Endothelial cell (in vitro differentiated cells): ENCODE data around the gene CRIP2. TPM values are rescaled to one million over a fixed set of nuclear protein-coding genes. Genes with fewer than 3 reads are reported as not detected.
A peak's percentile ranks its signal among the peaks of the same experiment; 100 is the strongest.

Experiments used
- DNase-seq: peaks from one replicate; pipeline ENCODE4 v3.0.0; 2021; ENCODE audit warnings: low spot score
- H3K27ac Mint-ChIP-seq: one replicate; pipeline ENCODE4 v1.8.0; 2021; ENCODE audit warnings: mixed read lengths, inconsistent platforms; ENCODE audit not compliant: unreplicated experiment
- H3K27me3 Mint-ChIP-seq: one replicate; pipeline ENCODE4 v1.8.0; 2021; ENCODE audit warnings: mild to moderate bottlenecking, moderate library complexity, mixed read lengths, inconsistent platforms; ENCODE audit not compliant: unreplicated experiment
- H3K36me3 Mint-ChIP-seq: one replicate; pipeline ENCODE4 v1.8.0; 2021; ENCODE audit warnings: mild to moderate bottlenecking, low read depth, mixed read lengths, inconsistent platforms; ENCODE audit not compliant: unreplicated experiment
- H3K4me1 Mint-ChIP-seq: one replicate; pipeline ENCODE4 v1.8.0; 2021; ENCODE audit warnings: mild to moderate bottlenecking, mixed read lengths, inconsistent platforms; ENCODE audit not compliant: unreplicated experiment
- H3K4me3 Mint-ChIP-seq: one replicate; pipeline ENCODE4 v1.8.0; 2021; ENCODE audit warnings: mild to moderate bottlenecking, mixed read lengths, inconsistent platforms; ENCODE audit not compliant: unreplicated experiment
- H3K9me3 Mint-ChIP-seq: one replicate; pipeline ENCODE4 v1.8.0; 2021; ENCODE audit warnings: mixed read lengths, inconsistent platforms; ENCODE audit not compliant: unreplicated experiment
- total RNA-seq: library from RNA; stranded (reverse); fragmentation: NEBNext Ultra II Directional; extraction: Animal tissue kit (Norgen Biotek cat#: 25700); gene quantifications from one replicate; pipeline ENCODE4 v1.2.1, GENCODE V29; 2021; ENCODE audit not compliant: unreplicated experiment
- TF ChIP-seq, protein P1 (sequence below): fragments of 200-600 bp; sonication (generic); IDR thresholded peaks from one replicate; pipeline ENCODE4 v1.5.0; 2021; ENCODE audit warnings: antibody characterized with exemption; ENCODE audit not compliant: unreplicated experiment

The CRIP2 gene
- total RNA-seq, 1 donor from 2014 or later: 67.4 TPM

DNA sequence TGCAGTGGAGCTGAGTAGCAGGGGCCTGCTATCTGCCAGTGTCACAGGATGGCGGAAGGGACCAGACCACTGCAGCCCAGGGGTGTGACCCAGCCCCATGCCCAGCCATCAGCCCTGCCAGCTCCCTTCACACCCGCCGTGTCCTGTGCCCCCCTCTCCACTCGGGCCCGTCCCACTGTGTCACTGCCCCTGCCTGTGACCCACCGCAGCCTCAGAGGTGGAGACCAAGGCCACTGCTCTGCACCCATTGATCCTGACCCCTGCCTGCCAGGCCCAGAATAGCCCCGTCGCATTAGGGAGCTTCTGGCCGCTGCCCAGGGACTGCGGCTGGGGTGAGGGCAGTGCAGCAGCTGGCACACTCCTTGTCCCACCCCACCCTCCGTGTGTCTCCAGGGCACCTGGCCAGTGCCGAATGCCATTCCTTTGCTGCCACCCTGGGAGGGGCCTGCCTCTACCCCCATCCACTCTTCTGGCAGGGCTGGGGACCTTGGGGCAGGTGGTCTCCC, 2.1 kb upstream of the CRIP2 start:
- TF ChIP-seq, protein P1, sequence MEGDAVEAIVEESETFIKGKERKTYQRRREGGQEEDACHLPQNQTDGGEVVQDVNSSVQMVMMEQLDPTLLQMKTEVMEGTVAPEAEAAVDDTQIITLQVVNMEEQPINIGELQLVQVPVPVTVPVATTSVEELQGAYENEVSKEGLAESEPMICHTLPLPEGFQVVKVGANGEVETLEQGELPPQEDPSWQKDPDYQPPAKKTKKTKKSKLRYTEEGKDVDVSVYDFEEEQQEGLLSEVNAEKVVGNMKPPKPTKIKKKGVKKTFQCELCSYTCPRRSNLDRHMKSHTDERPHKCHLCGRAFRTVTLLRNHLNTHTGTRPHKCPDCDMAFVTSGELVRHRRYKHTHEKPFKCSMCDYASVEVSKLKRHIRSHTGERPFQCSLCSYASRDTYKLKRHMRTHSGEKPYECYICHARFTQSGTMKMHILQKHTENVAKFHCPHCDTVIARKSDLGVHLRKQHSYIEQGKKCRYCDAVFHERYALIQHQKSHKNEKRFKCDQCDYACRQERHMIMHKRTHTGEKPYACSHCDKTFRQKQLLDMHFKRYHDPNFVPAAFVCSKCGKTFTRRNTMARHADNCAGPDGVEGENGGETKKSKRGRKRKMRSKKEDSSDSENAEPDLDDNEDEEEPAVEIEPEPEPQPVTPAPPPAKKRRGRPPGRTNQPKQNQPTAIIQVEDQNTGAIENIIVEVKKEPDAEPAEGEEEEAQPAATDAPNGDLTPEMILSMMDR: no peak
- no peaks in the 10 kb centered on the region for H3K36me3 Mint-ChIP-seq
- peaks cover 8% of the 10 kb centered on the region for H3K4me1 Mint-ChIP-seq

DNA sequence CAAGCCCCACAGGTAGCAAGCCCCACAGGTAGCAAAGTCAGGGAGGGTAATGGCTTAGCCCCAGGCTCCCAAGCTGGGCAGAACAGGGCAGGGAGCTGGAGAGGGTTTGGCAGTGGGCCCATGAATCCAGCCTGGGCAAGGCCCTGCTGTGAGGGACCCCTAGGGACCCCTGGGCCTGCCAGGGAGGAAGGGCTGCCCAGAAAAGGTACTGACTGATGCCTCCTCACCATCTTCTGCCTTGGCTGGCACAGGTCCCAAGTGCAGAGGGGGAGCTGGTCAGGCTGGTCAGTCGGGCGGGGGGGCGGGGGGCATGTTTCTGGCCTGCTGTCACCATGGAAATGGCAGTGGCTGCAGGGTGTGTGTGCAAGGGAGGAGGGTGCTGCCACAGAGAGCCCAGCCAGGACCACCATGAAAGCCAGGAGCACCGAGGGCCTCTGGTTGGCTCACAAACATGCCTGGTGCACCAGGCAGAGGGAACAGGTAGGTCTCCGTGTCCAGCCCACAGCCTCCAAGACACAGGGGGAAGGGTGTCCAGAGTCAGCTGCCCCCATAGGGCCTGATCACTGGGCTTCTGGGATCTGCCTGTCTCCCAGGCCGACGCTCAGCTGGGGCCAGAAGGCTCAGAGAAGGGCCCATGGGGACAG, 1.5 kb upstream of the CRIP2 start:
- Mint-ChIP-seq H3K9me3 (no peaks in the 10 kb centered on the region), H3K27ac (no peak overlapping the region)

More for the DNA sequence above, 2.1 kb upstream of the CRIP2 start:
- Mint-ChIP-seq H3K27me3 (peaks cover 13% of the 10 kb centered on the region), H3K9me3 (no peaks in the 10 kb centered on the region), H3K27ac (no peak overlapping the region), H3K4me3 (no peak overlapping the region)
- DNase-seq: no peak

DNA sequence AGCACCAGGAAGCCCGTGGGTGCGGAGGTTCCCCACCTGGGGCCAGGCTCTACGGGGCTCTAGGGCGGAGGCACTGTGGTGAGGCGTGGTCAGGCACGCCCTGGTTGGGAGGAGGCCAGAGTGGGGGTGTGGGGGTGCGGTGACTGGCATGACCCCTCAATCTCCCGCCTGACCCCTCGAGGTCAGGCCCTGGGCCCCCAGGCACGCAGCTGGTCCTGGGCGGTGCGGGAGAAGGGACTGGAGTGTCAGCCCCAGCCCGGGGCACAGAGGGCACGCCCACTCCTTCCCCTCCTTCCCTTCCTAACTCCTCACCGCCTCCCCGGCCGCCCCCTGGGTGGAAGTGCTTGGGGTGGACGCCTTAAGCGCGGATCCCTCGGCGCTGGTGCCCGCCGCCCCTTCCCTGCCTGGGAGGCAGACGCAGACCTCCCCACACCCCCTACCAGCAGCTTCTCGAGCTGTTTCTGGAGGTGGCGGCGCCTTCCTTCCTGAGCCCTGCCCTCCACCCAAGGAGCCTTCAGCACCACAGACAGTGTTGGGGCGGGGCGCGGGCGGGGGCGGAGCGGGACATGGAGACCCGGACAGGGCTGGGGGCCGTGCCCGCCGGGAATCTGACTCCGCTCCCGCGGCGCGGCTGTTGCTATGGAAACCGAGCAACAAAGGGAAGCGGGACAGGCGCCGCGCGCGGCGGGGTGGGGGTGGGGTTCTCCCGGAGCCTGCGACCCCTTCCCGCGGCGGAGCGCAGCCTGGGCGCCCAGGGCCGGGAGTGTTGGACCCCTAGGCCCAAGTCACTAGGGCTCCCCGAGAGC, 741 bp upstream of the CRIP2 start:
- no peaks in the 10 kb centered on the region for H3K36me3 Mint-ChIP-seq
- peaks cover 9% of the 10 kb centered on the region for H3K4me1 Mint-ChIP-seq
- DNase-seq: peak; percentile 97
- H3K4me3 Mint-ChIP-seq: no peak overlapping the region
- H3K27ac Mint-ChIP-seq: no peak overlapping the region
- TF ChIP-seq, protein P1: no peak
- peaks cover 11% of the 10 kb centered on the region for H3K27me3 Mint-ChIP-seq
- no peaks in the 10 kb centered on the region for H3K9me3 Mint-ChIP-seq

More for the DNA sequence above, 1.5 kb upstream of the CRIP2 start:
- H3K36me3 Mint-ChIP-seq: no peaks in the 10 kb centered on the region
- H3K4me3 Mint-ChIP-seq: no peak overlapping the region
- H3K4me1 Mint-ChIP-seq: peaks cover 9% of the 10 kb centered on the region
- TF ChIP-seq, protein P1: no peak
- H3K27me3 Mint-ChIP-seq: peaks cover 11% of the 10 kb centered on the region
- no peak for DNase-seq

DNA sequence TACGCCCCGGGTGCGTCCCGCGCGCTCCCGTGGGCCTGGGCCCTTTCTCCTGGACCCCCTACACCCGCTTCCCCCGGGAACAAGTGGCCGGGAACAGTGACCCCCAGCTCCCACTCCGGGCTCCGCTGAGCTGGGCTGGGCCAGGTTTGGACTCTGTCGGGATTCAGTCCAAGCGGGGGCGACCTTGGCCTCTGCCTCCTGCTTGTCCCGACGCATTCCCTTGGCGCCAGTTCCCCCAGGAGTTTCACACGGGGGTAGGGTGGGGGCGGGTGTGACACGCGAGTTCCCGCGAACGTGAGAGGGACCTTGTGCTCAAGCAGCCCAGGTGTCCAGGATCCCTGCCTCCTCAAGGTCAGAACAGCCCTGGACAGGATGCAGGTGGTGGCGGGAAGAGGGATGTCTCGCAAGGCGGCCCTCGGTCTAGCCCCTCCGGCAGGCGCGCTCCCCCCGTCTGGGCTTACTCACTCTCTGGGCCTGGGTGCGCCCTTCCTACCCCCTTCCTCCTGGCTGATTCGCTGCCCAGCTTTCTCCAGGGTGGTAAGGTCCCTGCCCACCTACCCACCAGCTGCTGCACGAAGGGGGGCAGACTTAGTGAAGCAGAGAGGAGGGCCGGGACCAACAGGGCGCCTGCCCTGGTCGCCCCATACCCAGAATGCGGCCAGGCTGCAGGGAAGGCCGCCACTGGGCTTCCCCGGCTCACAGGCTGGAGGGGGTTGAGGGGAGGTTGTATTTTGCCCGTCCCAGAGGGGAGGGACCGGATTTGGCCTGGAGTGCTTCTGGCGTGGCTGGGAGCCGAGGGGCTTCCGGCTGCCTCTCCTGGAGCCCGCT, 862 bp downstream of the CRIP2 start:
- peaks cover 9% of the 10 kb centered on the region for H3K4me1 Mint-ChIP-seq
- no peaks in the 10 kb centered on the region for H3K9me3 Mint-ChIP-seq
- TF ChIP-seq, protein P1: no peak
- peaks cover 22% of the 10 kb centered on the region for H3K27me3 Mint-ChIP-seq
- DNase-seq: peak; percentile 55
- peak overlapping the region; percentile 82 for H3K4me3 Mint-ChIP-seq
- H3K27ac Mint-ChIP-seq: peak overlapping the region; percentile 78
- peaks cover 3% of the 10 kb centered on the region for H3K36me3 Mint-ChIP-seq
